Activated CD4-positive, alpha-beta T cell treated with anti-CD3 and anti-CD28 coated beads for 1 hour (primary cell): ENCODE measurements around the gene IGSF5.

Experiments used
- DNase-seq: peaks from one replicate; pipeline ENCODE4 v3.0.0-alpha.2; 2020

IGSF5 gene

GRCh38 chr21:39837861-39838359 is 92.9 kb downstream of the IGSF5 start:
- no peak for DNase-seq

DNA sequence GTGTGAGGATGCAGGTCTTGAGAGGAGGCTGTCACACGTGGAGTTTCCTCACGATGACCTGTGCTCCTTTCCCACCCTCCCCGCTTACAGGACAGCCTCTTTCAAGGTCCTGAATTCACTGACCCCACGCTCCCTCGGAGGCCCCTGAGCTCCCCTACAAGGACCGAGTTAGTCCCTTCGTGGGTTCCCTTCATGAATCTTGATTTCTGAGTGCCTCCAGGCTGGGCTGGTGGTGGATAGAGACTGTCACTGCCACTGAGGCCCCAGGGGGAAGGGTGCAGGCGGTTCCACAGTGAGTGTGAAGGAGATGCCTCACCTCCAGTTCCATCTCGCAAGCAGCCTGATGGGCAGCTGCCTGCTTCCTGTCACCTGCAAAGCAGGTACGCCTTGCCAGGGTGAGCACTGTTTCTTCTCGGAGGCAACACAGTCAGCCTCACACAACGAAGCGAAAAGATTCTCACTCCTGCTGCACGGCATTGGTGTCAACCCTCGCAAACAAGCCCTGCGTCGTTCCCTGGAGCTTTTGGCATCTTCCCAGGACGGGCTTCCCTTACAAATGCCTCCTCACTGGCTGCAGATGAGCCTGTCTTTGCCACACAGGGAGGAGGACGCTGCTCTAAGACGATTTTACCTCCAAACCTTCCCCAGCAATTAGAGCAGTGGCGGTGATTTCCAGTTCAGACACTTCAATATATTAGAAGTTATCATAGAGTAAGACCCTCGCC is 95.6 kb downstream of the IGSF5 start:
- no peak for DNase-seq

DNA sequence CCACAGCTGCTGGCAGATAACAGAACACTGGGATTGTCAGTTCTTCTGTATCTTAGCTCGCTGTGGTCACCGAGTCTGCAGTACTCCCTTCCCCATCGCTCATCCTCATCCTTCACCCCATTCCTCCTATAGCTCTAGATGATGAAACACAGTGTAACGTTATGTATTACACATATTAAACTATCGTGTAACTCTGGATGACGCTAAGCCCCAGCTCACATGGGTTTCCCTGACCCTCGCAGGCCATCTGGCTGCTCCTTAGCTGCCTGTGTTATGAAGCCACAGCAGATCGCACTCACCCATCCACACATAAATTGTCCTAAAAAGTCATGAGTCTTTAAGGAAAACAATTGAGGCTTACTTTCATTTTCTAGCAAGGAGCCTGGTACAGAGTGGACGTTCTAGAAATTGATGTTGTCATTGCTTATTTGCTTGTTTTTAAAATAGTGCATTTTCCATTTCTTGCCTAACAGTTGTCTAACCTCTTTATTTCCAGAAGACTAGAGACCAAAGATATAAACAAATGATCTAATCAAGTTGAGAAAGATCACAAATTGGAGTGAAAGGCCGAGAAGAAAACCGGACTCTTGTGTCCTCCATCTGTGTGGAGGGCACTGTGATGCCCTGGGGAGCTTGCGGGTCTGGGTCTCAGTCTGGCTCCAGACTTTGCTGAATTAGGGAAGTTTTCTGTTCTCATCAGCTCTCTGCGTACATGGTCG is 97.9 kb downstream of the IGSF5 start:
- DNase-seq: no peak

- no peak for DNase-seq
Measured at GRCh38 chr21:39843483-39843882, 98.5 kb downstream of the IGSF5 start.

DNA sequence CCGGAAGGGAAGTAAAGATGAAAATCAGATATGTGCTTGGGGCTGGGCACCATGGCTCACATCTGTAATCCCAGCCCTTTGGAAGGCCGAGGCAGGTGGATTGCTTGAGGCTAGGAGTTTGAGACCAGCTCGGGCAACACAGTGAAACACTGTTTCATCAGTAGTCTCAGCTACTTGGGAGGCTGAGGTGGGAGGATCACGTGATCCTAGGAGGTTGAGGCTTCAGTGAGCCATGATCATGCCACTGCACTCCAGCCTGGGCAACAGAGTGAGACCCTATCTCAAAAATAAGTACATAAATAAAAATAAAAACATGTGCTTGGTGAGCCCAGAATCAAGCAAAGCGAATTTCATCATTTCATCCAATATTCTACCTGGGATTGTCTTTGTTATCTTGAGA is 98.9 kb downstream of the IGSF5 start:
- no peak for DNase-seq

- no peak for DNase-seq
Measured at GRCh38 chr21:39845571-39846130, 100.7 kb downstream of the IGSF5 start.

GRCh38 chr21:39847877-39848276 is 102.9 kb downstream of the IGSF5 start:
- no peak for DNase-seq

- DNase-seq: no peak
Measured at GRCh38 chr21:39849014-39849655, 104.2 kb downstream of the IGSF5 start.

- DNase-seq: no peak
Measured at GRCh38 chr21:39850333-39850732, 105.3 kb downstream of the IGSF5 start.

- no peak for DNase-seq
Measured at GRCh38 chr21:39851002-39851618, 106.1 kb downstream of the IGSF5 start.
